Measurements from ENCODE around the gene PIR. TPM values are rescaled to one million over a fixed set of nuclear protein-coding genes. Genes with fewer than 3 reads are reported as not detected.

Gene PIR
- total and polyA plus RNA-seq, 2 donors (not counting 3 experiments of a cell fraction or from before 2014, with no cell fraction given), result 89.0 to 108 TPM

- intact Hi-C loops (cut with micrococcal nuclease) (loop anchor here (1.0 to 5.0 kb wide), 4 partner anchors 18 to 149 kb away; no protein-coding TSS in a partner anchor), dilution Hi-C loops (cut with MboI; ENCODE audit: extremely low pct_ligation_motif_present, low sequenced_read_pairs) (no loop called here)
- peaks cover 32% of the 10 kb centered on the region for H3K79me2 ChIP-seq (ENCODE audit: control insufficient read depth, insufficient read depth, low read length)
- peaks cover 54% of the 10 kb centered on the region for H3K4me1 ChIP-seq (ENCODE audit: control insufficient read depth, extremely low read depth, insufficient read depth, low read length)
- no peak for TF ChIP-seq POLR2AphosphoS5 (IDR thresholded peaks at IDR 0.05; ENCODE audit: insufficient read depth, low read depth, low read length)
- TF ChIP-seq GATA2 (IDR thresholded peaks at IDR 0.05; ENCODE audit: insufficient read depth, insufficient read length, low read depth, low read length), result no peak
- no peak for TF ChIP-seq CTCF (IDR thresholded peaks at IDR 0.05; ENCODE audit: extremely low read depth in 1 of 2, insufficient read depth in 1 of 2, low read depth in 1 of 2, low read length in 2 of 2)
- TF ChIP-seq MYC (IDR thresholded peaks at IDR 0.05; ENCODE audit: low read depth, low read length), result no peak
- TF ChIP-seq POLR2A (IDR thresholded peaks at IDR 0.05; ENCODE audit: low read depth, low read length), result no peak
- no peak for TF ChIP-seq FOS (IDR thresholded peaks at IDR 0.05; ENCODE audit: borderline replicate concordance, insufficient read depth, low read length)
- no peak for TF ChIP-seq JUN (IDR thresholded peaks at IDR 0.05; ENCODE audit: borderline replicate concordance, insufficient read depth, insufficient read length, low read depth)
- no peak for TF ChIP-seq MAX (IDR thresholded peaks at IDR 0.05; ENCODE audit: insufficient read depth, insufficient read length)
- TF ChIP-seq EZH2 (IDR thresholded peaks at IDR 0.05; ENCODE audit: borderline replicate concordance, low read depth, low read length, severe bottlenecking), result no peak
- BruUV-seq (replicated peaks), result no TSS peak
- H3K9ac ChIP-seq (replicated peaks; ENCODE audit: extremely low read depth, insufficient read depth, low read length), result peak overlapping the region; percentile 47
- CTCF ChIA-PET, result interaction anchor here (0.6 to 1.7 kb wide), 6 partner anchors 12 to 66 kb away, joined by 3 to 14 read pairs (median 4); no protein-coding TSS in a partner anchor
- no peaks in the 10 kb centered on the region for H3K9me1 ChIP-seq (replicated peaks; ENCODE audit: control insufficient read depth, extremely low read depth, insufficient read depth, low read length)
- H3K4me3 ChIP-seq (replicated peaks in 1 of 3; ENCODE audit: insufficient read depth in 1 of 3, low read depth in 1 of 3, low read length in 3 of 3), result no peak overlapping the region
- no peaks in the 10 kb centered on the region for H4K20me1 ChIP-seq (replicated peaks; ENCODE audit: control insufficient read depth, extremely low read depth, insufficient read depth, low read length)
- FAIRE-seq, result no peak
- no peak overlapping the region for H2AFZ ChIP-seq (ENCODE audit: low read depth, low read length)
- no peaks in the 10 kb centered on the region for H3K27me3 ChIP-seq (ENCODE audit: control insufficient read depth in 2 of 2, insufficient read depth in 2 of 2, low read length in 2 of 2)
- peak; percentile 71 for DNase-seq (ENCODE audit: low read depth, low spot score)
- H3K4me2 ChIP-seq (ENCODE audit: insufficient read depth, low read length), result peak overlapping the region; percentile 19
- no peaks in the 10 kb centered on the region for H3K9me3 ChIP-seq (replicated peaks; ENCODE audit: control insufficient read depth, insufficient read depth, low read length)
- POLR2A ChIA-PET, result no interaction called here
- H3K36me3 ChIP-seq (ENCODE audit: control insufficient read depth in 2 of 2, extremely low read depth in 1 of 2, insufficient read depth in 2 of 2, low read length in 2 of 2), result no peaks in the 10 kb centered on the region
- H3K27ac ChIP-seq (ENCODE audit: insufficient read depth, low read depth, low read length), result peak overlapping the region; percentile 96
Observed at GRCh38 chrX:15498741-15499140, 5.6 kb upstream of the PIR start.
